Measurements from ENCODE around the gene SLC49A4.

The SLC49A4 gene

GRCh38 chr3:122859021-122859805, 64.3 kb downstream of the SLC49A4 start:
- no peak for DNase-seq

- DNase-seq = no peak
These were observed 67.5 kb downstream of the SLC49A4 start for GRCh38 chr3:122862381-122862780.

- no peak for DNase-seq
These were observed 69.6 kb downstream of the SLC49A4 start for GRCh38 chr3:122864498-122864897.

- DNase-seq = no peak
These were observed 73.5 kb downstream of the SLC49A4 start for GRCh38 chr3:122868322-122868721.

GRCh38 chr3:122873741-122874515, 79.1 kb downstream of the SLC49A4 start:
- no peak for DNase-seq

- DNase-seq = no peak
These were observed 80.8 kb downstream of the SLC49A4 start for GRCh38 chr3:122875547-122876127.

GRCh38 chr3:122880173-122880572, 85.3 kb downstream of the SLC49A4 start:
- no peak for DNase-seq

- DNase-seq = no peak
These were observed 85.8 kb downstream of the SLC49A4 start for GRCh38 chr3:122880624-122881023.

GRCh38 chr3:122882361-122882947, 87.6 kb downstream of the SLC49A4 start:
- no peak for DNase-seq

GRCh38 chr3:122886251-122886650, 91.4 kb downstream of the SLC49A4 start:
- DNase-seq = no peak

- no peak for DNase-seq
These were observed 92.1 kb downstream of the SLC49A4 start for GRCh38 chr3:122886946-122887345.

- no peak for DNase-seq
These were observed 95.3 kb downstream of the SLC49A4 start for GRCh38 chr3:122890077-122890719.

- no peak for DNase-seq
These were observed 95.9 kb downstream of the SLC49A4 start for GRCh38 chr3:122890720-122891220.

GRCh38 chr3:122892118-122892960, 97.5 kb downstream of the SLC49A4 start:
- no peak for DNase-seq

- no peak for DNase-seq
These were observed 98.4 kb downstream of the SLC49A4 start for GRCh38 chr3:122893282-122893681.

- DNase-seq = no peak
These were observed 99.1 kb downstream of the SLC49A4 start for GRCh38 chr3:122893754-122894668.

GRCh38 chr3:122898298-122898697, 103.4 kb downstream of the SLC49A4 start:
- no peak for DNase-seq

GRCh38 chr3:122902326-122902725, 107.5 kb downstream of the SLC49A4 start:
- DNase-seq = no peak

GRCh38 chr3:122903171-122903570, 108.3 kb downstream of the SLC49A4 start:
- no peak for DNase-seq

- no peak for DNase-seq
These were observed 112.6 kb downstream of the SLC49A4 start for GRCh38 chr3:122907471-122907870.

- no peak for DNase-seq
These were observed 113.4 kb downstream of the SLC49A4 start for GRCh38 chr3:122908251-122908650.
